DND-41 (cell line): ENCODE data around the gene SRGAP2C.

Experiments
- EZH2 ChIP-seq: IDR thresholded peaks from 3 replicates; pipeline ENCODE4 v1.6.1; 2012; ENCODE audit warnings: borderline replicate concordance, low read depth, mild to moderate bottlenecking, moderate library complexity, low read length, inconsistent platforms; ENCODE audit not compliant: severe bottlenecking
- TF ChIP-seq, protein P1 (sequence below): IDR thresholded peaks from 2 replicates; pipeline ENCODE4 v1.5.1; 2012; ENCODE audit warnings: borderline replicate concordance, low read length, moderate library complexity, mild to moderate bottlenecking; ENCODE audit not compliant: poor library complexity, severe bottlenecking; ENCODE audit errors: extremely low read depth

- TF ChIP-seq, protein P1, sequence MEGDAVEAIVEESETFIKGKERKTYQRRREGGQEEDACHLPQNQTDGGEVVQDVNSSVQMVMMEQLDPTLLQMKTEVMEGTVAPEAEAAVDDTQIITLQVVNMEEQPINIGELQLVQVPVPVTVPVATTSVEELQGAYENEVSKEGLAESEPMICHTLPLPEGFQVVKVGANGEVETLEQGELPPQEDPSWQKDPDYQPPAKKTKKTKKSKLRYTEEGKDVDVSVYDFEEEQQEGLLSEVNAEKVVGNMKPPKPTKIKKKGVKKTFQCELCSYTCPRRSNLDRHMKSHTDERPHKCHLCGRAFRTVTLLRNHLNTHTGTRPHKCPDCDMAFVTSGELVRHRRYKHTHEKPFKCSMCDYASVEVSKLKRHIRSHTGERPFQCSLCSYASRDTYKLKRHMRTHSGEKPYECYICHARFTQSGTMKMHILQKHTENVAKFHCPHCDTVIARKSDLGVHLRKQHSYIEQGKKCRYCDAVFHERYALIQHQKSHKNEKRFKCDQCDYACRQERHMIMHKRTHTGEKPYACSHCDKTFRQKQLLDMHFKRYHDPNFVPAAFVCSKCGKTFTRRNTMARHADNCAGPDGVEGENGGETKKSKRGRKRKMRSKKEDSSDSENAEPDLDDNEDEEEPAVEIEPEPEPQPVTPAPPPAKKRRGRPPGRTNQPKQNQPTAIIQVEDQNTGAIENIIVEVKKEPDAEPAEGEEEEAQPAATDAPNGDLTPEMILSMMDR: no peak
- no peak for TF ChIP-seq EZH2
These were observed 223.6 kb downstream of the SRGAP2C start for GRCh38 chr1:121408354-121408753.
